ENCODE results near the gene COA1.
"Not testable (repeated sequence)": the region's sequence is repeated elsewhere in the genome, so short reads cannot be mapped to it uniquely, and the experiment has no call there.

The COA1 gene

GRCh38 chr7:43630482-43630881 lies 98.8 kb downstream of the COA1 start:
- DNase-seq (ENCODE audit: low read depth in 2 of 2): no peak

DNA sequence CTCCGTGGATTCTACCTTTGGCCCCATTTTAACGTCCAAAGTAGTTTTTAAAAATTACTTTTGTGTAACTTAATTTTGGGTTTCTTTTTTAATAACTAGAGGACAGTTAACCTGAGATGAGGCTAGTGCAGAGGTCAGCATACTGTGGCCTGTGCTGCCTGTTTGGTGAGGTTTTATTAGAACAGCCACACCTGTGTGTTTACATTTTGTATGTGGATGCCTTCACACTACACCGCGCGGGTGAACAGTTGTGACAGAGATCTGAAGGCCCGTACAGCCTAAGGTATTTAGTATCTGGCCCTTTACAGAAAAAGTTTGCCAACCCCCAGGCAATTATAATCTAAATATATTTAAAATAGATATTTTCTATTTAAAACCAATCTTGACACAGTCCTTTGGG lies 99.5 kb downstream of the COA1 start:
- no peak for DNase-seq (ENCODE audit: low read depth in 2 of 2)

GRCh38 chr7:43628431-43628830 lies 100.9 kb downstream of the COA1 start:
- DNase-seq (ENCODE audit: low read depth in 2 of 2): no peak

GRCh38 chr7:43627798-43628197 lies 101.5 kb downstream of the COA1 start:
- not testable (repeated sequence) for DNase-seq (ENCODE audit: low read depth in 2 of 2)

GRCh38 chr7:43626695-43627094 lies 102.6 kb downstream of the COA1 start:
- no peak for DNase-seq (ENCODE audit: low read depth in 2 of 2)

DNA sequence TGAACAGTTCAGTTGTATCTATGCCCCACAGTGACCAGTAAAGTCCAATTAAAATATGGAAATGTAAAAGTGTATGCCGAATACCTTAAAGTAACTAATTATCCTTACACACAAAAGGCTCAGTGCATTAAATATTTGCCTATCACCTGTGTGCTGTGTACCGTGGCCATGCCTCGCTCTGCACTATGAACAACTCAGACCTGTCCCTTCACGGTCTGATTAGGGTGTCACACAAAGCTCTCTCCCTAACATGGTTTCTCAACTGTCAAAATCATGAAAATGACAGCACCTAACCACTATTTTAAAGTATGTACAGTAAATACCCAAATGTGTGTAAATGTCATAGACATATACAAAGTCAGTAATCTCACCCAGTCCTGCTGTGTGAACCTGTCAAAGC lies 103.3 kb downstream of the COA1 start:
- no peak for DNase-seq (ENCODE audit: low read depth in 2 of 2)

DNA sequence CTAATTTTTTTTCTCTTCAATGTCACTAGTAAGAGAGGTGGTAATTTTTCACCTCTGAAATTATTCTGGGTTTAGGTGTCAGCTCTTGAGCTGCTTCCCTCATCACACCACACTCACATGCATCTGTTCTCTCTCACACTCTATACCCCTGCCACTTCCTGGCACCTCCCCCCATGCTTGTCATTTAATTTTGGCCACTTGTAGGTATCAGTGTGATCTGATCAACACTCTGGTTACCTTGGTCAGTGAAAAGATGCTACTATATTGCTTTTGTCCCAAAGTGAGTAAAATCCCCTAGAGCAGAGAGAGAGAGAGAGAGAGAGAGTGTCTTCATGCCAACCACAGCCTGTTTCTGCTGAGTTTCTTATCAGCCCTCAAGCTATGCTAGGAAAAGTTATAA lies 103.9 kb downstream of the COA1 start:
- DNase-seq (ENCODE audit: low read depth in 2 of 2): no peak

DNA sequence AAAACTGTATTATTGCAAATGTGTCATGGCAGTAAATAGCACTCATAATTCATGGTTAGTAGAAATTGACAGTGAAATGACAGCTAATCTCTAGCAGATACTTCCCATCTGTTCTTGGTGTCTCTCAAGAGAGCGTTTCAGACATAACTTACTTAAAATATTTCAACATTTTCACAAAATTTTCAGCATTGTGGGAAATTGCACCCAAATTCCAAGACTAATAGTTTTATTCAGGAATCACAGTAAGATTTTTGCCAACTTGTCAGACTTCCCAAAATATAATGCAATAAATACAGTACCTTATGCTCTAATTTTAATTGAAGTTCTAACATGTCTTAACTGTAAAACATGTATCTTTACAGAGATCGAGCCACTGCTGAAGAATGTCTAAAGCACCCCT lies 105.2 kb downstream of the COA1 start:
- no peak for DNase-seq (ENCODE audit: low read depth in 2 of 2)

GRCh38 chr7:43621729-43622448 lies 107.4 kb downstream of the COA1 start:
- no peak for DNase-seq (ENCODE audit: low read depth in 2 of 2)

- no peak for DNase-seq (ENCODE audit: low read depth in 2 of 2)
Measured at GRCh38 chr7:43619213-43620012, 109.9 kb downstream of the COA1 start.

- no peak for DNase-seq (ENCODE audit: low read depth in 2 of 2)
Measured at GRCh38 chr7:43618073-43618472, 111.2 kb downstream of the COA1 start.

DNA sequence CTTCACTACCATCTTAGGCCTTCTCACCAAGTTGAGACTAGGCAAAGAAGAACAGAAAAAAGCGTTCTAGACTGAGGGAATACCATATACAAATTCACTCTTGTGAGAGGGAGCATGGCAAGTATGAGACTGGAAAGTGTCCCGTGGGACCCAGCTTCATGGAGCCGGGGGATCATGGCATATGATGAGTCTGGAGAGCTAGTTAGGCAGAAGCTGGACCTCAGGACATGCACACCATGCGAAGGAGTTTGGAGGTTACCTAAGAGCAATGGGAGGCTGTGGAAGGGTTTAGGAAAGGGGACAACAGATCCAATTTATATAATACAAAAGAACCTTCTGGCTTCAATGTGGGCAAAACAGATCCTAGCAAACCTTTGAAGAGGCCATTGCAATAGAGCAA lies 112.3 kb downstream of the COA1 start:
- DNase-seq (ENCODE audit: low read depth in 2 of 2): no peak

DNA sequence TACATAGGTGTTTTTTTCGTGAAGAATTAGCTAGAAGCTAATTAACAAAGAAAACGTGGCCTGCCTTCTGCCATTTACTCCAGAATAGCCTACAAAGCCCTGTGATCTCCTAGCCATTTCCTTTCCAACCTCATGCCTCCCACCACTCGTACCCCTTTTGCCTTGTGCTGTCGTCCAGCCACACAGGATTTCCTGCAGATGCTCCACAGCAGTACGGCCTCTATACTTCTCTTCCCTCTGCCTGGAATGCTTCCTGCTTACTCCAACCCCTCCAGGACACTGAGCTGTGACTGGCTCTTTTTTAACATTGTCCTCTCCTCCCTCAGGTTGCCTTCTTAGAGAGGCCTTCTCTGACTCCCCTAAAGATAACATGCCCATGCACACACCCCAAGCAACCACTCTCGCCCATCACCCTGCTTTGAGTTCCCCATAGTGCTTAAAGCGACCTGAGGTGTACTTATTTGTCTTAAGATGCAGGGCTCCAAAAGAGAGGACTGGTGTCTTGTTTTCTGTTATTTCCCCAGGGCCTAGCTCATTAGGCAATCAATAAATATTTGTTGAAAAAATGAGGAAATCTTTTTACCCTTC lies 113.7 kb downstream of the COA1 start:
- no peak for DNase-seq (ENCODE audit: low read depth in 2 of 2)

- DNase-seq (ENCODE audit: low read depth in 2 of 2): peak; percentile 37 to 49
Measured at GRCh38 chr7:43612599-43613589, 116.4 kb downstream of the COA1 start.

- DNase-seq (ENCODE audit: low read depth in 2 of 2): no peak
Measured at GRCh38 chr7:43612128-43612527, 117.2 kb downstream of the COA1 start.

GRCh38 chr7:43609097-43609496 lies 120.2 kb downstream of the COA1 start:
- no peak for DNase-seq (ENCODE audit: low read depth in 2 of 2)

- DNase-seq (ENCODE audit: low read depth in 2 of 2): no peak
Measured at GRCh38 chr7:43604251-43604650, 125.1 kb downstream of the COA1 start.

DNA sequence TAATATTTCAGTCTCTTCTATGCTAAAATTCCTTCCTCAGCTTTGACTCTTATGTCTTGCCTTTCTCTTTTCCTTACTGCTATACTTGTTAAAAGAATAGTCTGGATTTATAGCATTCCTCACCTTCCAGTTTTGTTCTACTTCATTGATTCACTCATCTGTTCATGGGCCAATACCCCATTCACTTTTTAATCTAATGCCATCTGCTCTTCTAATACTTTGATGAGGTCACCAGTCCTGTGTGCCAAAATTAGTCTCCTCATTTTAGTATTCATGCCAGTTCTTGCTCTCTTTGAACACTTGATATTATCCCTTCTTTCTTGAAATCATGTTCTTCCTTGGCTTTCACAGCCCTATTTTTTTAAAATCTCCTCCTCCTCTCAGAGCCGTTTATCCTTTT lies 127.1 kb downstream of the COA1 start:
- no peak for DNase-seq (ENCODE audit: low read depth in 2 of 2)

GRCh38 chr7:43600056-43600455 lies 129.3 kb downstream of the COA1 start:
- DNase-seq (ENCODE audit: low read depth in 2 of 2): no peak

- not testable (repeated sequence) for DNase-seq (ENCODE audit: low read depth in 2 of 2)
Measured at GRCh38 chr7:43596426-43596825, 132.9 kb downstream of the COA1 start.

DNA sequence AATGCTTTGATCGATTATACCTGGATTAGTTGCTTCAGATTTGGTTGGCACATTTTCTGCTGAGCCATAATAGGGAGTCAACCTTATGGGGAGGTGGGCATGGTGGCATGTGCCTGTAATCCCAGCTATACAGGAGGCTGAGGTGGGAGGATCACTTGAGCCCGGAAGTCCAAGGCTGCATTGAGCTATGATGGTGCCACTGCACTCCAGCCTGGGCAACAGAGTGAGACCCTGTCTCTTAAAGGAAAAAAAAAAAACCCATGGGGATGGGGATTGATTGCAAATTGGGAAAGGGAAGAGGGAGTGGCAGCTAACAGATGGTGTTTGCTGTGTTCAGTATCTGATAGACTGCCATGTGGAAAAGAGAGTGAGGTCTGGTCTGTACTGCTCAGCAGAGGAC lies 135.3 kb downstream of the COA1 start:
- no peak for DNase-seq (ENCODE audit: low read depth in 2 of 2)

DNA sequence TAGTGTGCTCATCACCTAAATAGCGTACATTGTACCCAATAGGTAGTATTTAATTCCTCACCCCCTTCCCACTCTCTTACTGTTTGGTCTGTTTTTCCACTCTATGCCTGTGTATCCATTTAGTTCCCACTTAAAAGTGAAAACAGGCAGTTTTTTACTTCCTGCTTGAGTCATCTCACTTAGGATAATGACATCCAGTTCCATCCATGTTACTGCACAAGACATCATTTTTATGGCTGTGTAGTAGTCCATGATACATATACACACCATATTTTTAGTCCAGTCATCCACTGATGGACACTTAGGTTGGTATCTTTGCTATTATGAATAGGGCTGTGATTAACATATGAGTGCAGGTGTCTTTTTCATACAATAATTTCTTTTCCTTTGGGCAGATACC lies 136.3 kb downstream of the COA1 start:
- DNase-seq (ENCODE audit: low read depth in 2 of 2): no peak

All from fibroblast of skin of left biceps (primary cell).